Testis (tissue), 3 donors: ENCODE data around the gene CFAP53. TPM values are rescaled to one million over a fixed set of nuclear protein-coding genes. Genes with fewer than 3 reads are reported as not detected.
"Not testable (repeated sequence)": the region's sequence is repeated elsewhere in the genome, so short reads cannot be mapped to it uniquely, and the experiment has no call there.

Experiments
- DNase-seq: peaks from one replicate; pipeline ENCODE4 v3.0.0-alpha.2; 2019
- H3K27ac ChIP-seq, 2 donors: fragments of 200-600 bp; sonication (generic); one replicate each; pipeline ENCODE4 v1.5.1; 2019
- H3K27me3 ChIP-seq: fragments of 200-600 bp; sonication (generic); one replicate; pipeline ENCODE4 v1.5.1; 2019
- H3K36me3 ChIP-seq: fragments of 200-600 bp; sonication (generic); one replicate; pipeline ENCODE4 v1.5.1; 2017; ENCODE audit warnings: low read depth; ENCODE audit errors: missing control alignments
- H3K4me1 ChIP-seq: fragments of 200-600 bp; sonication (generic); one replicate; pipeline ENCODE4 v1.5.1; 2019
- H3K4me3 ChIP-seq, 2 donors: fragments of 200-600 bp; sonication (generic); one replicate each; pipeline ENCODE4 v1.5.1; 2017 to 2019
- H3K9me3 ChIP-seq: fragments of 200-600 bp; sonication (generic); one replicate; pipeline ENCODE4 v1.5.1; 2017
- CTCF ChIP-seq, 3 experiments: fragments of 450-650 bp in 2 of 3; fragments of 200-600 bp in 1 of 3; sonication (generic) in 1 of 3; IDR thresholded peaks; one replicate each; pipeline ENCODE4 v1.5.1; 2016 to 2019; ENCODE audit warnings: antibody characterized with exemption in 3 of 3, mild to moderate bottlenecking in 2 of 3, moderate library complexity in 1 of 3
- POLR2A ChIP-seq: fragments of 450-650 bp; IDR thresholded peaks from one replicate; pipeline ENCODE4 v1.6.1; 2017; ENCODE audit warnings: antibody characterized with exemption, mild to moderate bottlenecking, moderate library complexity
- WGBS, 2 donors: methylation state at CpG; one replicate each; pipeline ENCODE4 v1.1.5; 2018; 5-methylcytosine and 5-hydroxymethylcytosine counted together
- intact Hi-C: fragments of 100-400 bp; cut with DNase I; formaldehyde crosslinking; loops from one replicate; pipeline ENCODE4 v1.15.1; 2023; ENCODE audit warnings: low total_unique reads
- polyA plus RNA-seq: library from polyadenylated mRNA; stranded (reverse); fragments of 350-450 nt; fragmentation: Illumina TruSeq; extraction: RNeasy Lipid Tissue Mini Kit (QIAGEN cat#74804); gene quantifications from one replicate; pipeline ENCODE4 v1.2.3, GENCODE V29; 2014; ENCODE audit warnings: low read depth, low replicate concordance; ENCODE audit not compliant: insufficient read depth
- total RNA-seq, 2 donors: library from RNA; depleted of rRNA; stranded (reverse); fragments of >200 nt; gene quantifications; one replicate each; pipeline ENCODE4 v1.2.3, GENCODE V29; 2016

The CFAP53 gene
- total and polyA plus RNA-seq, 3 donors from 2014 or later, result 22.7 to 72.8 (median 48.6) TPM

GRCh38 chr18:50312296-50313030 lies 46.2 kb upstream of the CFAP53 start:
- TF ChIP-seq POLR2A, result no peak
- no peak for TF ChIP-seq CTCF (IDR thresholded peaks at IDR 0.05)
- DNase-seq, result no peak
- Histone ChIP-seq H3K27me3 (no peaks in the 10 kb centered on the region), H3K4me1 (no peaks in the 10 kb centered on the region), H3K27ac (no peak overlapping the region), H3K4me3 (no peak overlapping the region), H3K36me3 (no peaks in the 10 kb centered on the region), H3K9me3 (no peaks in the 10 kb centered on the region)
- whole genome bisulfite sequencing, 2 donors, result 83 to 87% methylated on average over 7 of the region's 7 CpGs
- intact Hi-C loops, result no loop called here

GRCh38 chr18:50311650-50312049 lies 45.4 kb upstream of the CFAP53 start:
- no peak for DNase-seq
- Histone ChIP-seq H3K27me3 (no peaks in the 10 kb centered on the region), H3K4me3 (no peak overlapping the region), H3K36me3 (no peaks in the 10 kb centered on the region), H3K27ac (no peak overlapping the region), H3K9me3 (no peaks in the 10 kb centered on the region), H3K4me1 (peaks cover 6% of the 10 kb centered on the region)
- intact Hi-C loops, result no loop called here
- WGBS, 2 donors, result 88 to 95% methylated on average over 3 of the region's 3 CpGs
- no peak for TF ChIP-seq CTCF (IDR thresholded peaks at IDR 0.05)
- TF ChIP-seq POLR2A, result no peak

- H3K27ac ChIP-seq, result no peak overlapping the region
- H3K9me3 ChIP-seq, result no peaks in the 10 kb centered on the region
- peaks cover 6% of the 10 kb centered on the region for H3K4me1 ChIP-seq
- no peak for TF ChIP-seq POLR2A
- TF ChIP-seq CTCF (IDR thresholded peaks at IDR 0.05), result no peak
- no peak for DNase-seq
- H3K36me3 ChIP-seq, result no peaks in the 10 kb centered on the region
- H3K27me3 ChIP-seq, result no peaks in the 10 kb centered on the region
- intact Hi-C loops, result no loop called here
- H3K4me3 ChIP-seq, result no peak overlapping the region
- 82 to 83% methylated on average over 10 of the region's 10 CpGs for WGBS, 2 donors
Measured at GRCh38 chr18:50310080-50310479, 43.8 kb upstream of the CFAP53 start.

- intact Hi-C loops, result not testable (repeated sequence)
Measured at GRCh38 chr18:50308851-50309250, 42.6 kb upstream of the CFAP53 start.

GRCh38 chr18:50307738-50308470 lies 41.6 kb upstream of the CFAP53 start:
- intact Hi-C loops, result no loop called here
- no peaks in the 10 kb centered on the region for H3K9me3 ChIP-seq
- H3K4me3 ChIP-seq, result peak overlapping the region; percentile 38 to 60
- H3K27ac ChIP-seq, result no peak overlapping the region
- peaks cover 6% of the 10 kb centered on the region for H3K4me1 ChIP-seq
- H3K27me3 ChIP-seq, result no peaks in the 10 kb centered on the region
- 5 to 6% methylated on average over 23 to 26 of the region's 26 CpGs for WGBS, 2 donors
- TF ChIP-seq CTCF (IDR thresholded peaks at IDR 0.05) (no peak), POLR2A (no peak)
- peak; percentile 96 for DNase-seq
- no peaks in the 10 kb centered on the region for H3K36me3 ChIP-seq

More at GRCh38 chr18:50308851-50309250, 42.6 kb upstream of the CFAP53 start:
- H3K4me1 ChIP-seq, H3K4me3 ChIP-seq, DNase-seq, H3K9me3 ChIP-seq, H3K36me3 ChIP-seq, H3K27me3 ChIP-seq, H3K27ac ChIP-seq: not testable (repeated sequence)
- 61 to 63% methylated on average over 5 of the region's 5 CpGs for WGBS, 2 donors
